Karpas-422 (cell line): ENCODE results near the gene ANGEL1. TPM values are rescaled to one million over a fixed set of nuclear protein-coding genes. Genes with fewer than 3 reads are reported as not detected.

Source experiments
- DNase-seq: peaks from one replicate; pipeline ENCODE4 v3.0.0-alpha.2; 2015
- H2AFZ ChIP-seq: fragments of 200-600 bp; sonication (generic); 2 replicates; pipeline ENCODE4 v1.6.1; 2014; ENCODE audit warnings: antibody characterized with exemption, low read length, mixed read lengths
- H3K27ac ChIP-seq: fragments of 200-600 bp; sonication (generic); 2 replicates; pipeline ENCODE4 v1.5.1; 2014; ENCODE audit warnings: mild to moderate bottlenecking, low read length, moderate library complexity
- H3K27me3 ChIP-seq: fragments of 200-600 bp; sonication (generic); 2 replicates; pipeline ENCODE4 v1.6.1; 2014; ENCODE audit warnings: low read length, mixed read lengths
- H3K36me3 ChIP-seq: fragments of 200-600 bp; sonication (generic); 2 replicates; pipeline ENCODE4 v1.6.1; 2014; ENCODE audit warnings: low read length, mixed read lengths; ENCODE audit not compliant: insufficient read depth
- H3K4me1 ChIP-seq: fragments of 200-600 bp; sonication (generic); 2 replicates; pipeline ENCODE4 v1.6.1; 2014; ENCODE audit warnings: mild to moderate bottlenecking, low read length, mixed read lengths
- H3K4me2 ChIP-seq: fragments of 200-600 bp; sonication (generic); 2 replicates; pipeline ENCODE4 v1.6.1; 2014; ENCODE audit warnings: low read length, low read depth, mild to moderate bottlenecking; ENCODE audit not compliant: poor library complexity, severe bottlenecking
- H3K4me3 ChIP-seq: fragments of 200-600 bp; sonication (generic); 2 replicates; pipeline ENCODE4 v1.5.1; 2014; ENCODE audit warnings: mild to moderate bottlenecking, antibody characterized with exemption, low read length, mixed read lengths
- H3K79me2 ChIP-seq: fragments of 200-600 bp; sonication (generic); 2 replicates; pipeline ENCODE4 v1.6.1; 2014; ENCODE audit warnings: mild to moderate bottlenecking, low read length, mixed read lengths
- H3K9ac ChIP-seq: fragments of 200-600 bp; sonication (generic); 2 replicates; pipeline ENCODE4 v1.6.0; 2014; ENCODE audit warnings: low read length
- H3K9me2 ChIP-seq: fragments of 200-600 bp; sonication (generic), shearing (Covaris generic); replicated peaks from 2 replicates; pipeline ENCODE4 v1.6.0; 2014; ENCODE audit warnings: mild to moderate bottlenecking, low read length, moderate library complexity; ENCODE audit not compliant: insufficient read depth
- H3K9me3 ChIP-seq: fragments of 300-700, 200-600 bp; sonication (generic); 2 replicates; pipeline ENCODE4 v1.6.1; 2014; ENCODE audit warnings: low read length, mixed read lengths
- H4K20me1 ChIP-seq: fragments of 200-600 bp; sonication (generic); 2 replicates; pipeline ENCODE4 v1.6.1; 2014; ENCODE audit warnings: mild to moderate bottlenecking, antibody characterized with exemption, low read length, low read depth; ENCODE audit not compliant: insufficient read depth
- total RNA-seq: library from RNA; depleted of rRNA; stranded (reverse); fragments of >200 nt; shearing (Covaris generic); gene quantifications from 2 replicates; pipeline ENCODE4 v1.2.3, GENCODE V29; 2014; ENCODE audit warnings: low replicate concordance

ANGEL1 gene
- total RNA-seq, 1 experiment from 2014 or later = 29.4 TPM

DNA sequence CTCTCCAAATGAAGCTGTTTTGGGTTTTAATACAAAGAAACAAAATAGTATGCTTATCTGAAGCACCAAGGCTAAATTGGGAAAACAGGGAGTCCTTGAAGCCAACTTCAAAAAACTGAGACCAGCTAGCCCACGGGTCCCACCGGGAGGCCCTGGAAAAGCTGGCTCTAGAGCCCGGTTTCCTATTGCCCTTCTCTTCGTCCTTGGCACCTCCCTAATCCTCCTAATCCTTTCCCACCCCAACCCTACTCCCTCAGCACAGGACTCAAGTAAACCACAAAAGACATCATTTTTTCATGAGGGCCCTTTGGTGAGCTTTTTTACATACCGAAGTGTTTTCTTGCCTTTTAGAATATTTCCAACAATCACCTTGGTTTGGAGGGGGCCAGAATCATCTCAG lies 24.8 kb upstream of the ANGEL1 start:
- no peak for DNase-seq
- Histone ChIP-seq H3K27me3 (no peaks in the 10 kb centered on the region), H4K20me1 (no peaks in the 10 kb centered on the region)

DNA sequence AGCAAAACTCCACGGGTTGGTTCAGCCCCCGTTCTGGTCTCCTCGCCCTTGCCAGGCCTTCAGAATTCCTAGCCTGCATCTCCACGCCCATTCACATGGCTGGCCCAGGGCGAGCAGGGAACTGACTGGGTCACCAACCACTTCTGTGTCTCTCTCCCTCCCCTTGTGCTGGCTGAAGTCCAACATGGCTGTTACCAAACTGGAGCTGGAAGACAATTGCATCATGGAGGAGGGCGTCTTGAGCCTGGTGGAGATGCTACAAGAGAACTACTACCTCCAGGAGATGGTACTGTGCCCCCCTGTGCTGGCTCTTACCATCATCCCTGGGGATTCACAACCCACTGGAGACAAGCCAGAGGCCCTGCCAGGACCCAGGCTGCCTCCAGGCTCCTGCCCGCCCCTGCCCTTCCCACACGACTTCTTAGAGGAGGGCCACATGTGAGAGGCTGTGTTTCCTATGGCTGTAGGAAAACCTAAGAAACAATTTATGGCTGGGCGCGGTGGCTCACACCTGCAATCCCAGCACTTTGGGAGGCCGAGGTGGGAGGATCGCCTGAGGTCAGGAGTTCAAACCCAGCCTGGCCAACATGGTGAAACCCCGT lies 23.4 kb upstream of the ANGEL1 start:
- Histone ChIP-seq H3K27ac (no peak overlapping the region), H3K9ac (no peak overlapping the region), H3K4me3 (no peak overlapping the region), H4K20me1 (no peaks in the 10 kb centered on the region), H3K9me2 (no peaks in the 10 kb centered on the region), H3K27me3 (no peaks in the 10 kb centered on the region), H2AFZ (no peak overlapping the region), H3K79me2 (no peaks in the 10 kb centered on the region), H3K4me1 (no peaks in the 10 kb centered on the region), H3K4me2 (no peak overlapping the region), H3K36me3 (no peaks in the 10 kb centered on the region), H3K9me3 (no peaks in the 10 kb centered on the region)
- DNase-seq = no peak

More for the DNA sequence above, 24.8 kb upstream of the ANGEL1 start:
- Histone ChIP-seq H3K9ac (no peak overlapping the region), H3K36me3 (no peaks in the 10 kb centered on the region), H3K27ac (no peak overlapping the region), H3K79me2 (no peaks in the 10 kb centered on the region), H3K4me1 (no peaks in the 10 kb centered on the region), H2AFZ (no peak overlapping the region), H3K4me3 (no peak overlapping the region), H3K9me2 (no peaks in the 10 kb centered on the region), H3K4me2 (no peak overlapping the region), H3K9me3 (no peaks in the 10 kb centered on the region)

DNA sequence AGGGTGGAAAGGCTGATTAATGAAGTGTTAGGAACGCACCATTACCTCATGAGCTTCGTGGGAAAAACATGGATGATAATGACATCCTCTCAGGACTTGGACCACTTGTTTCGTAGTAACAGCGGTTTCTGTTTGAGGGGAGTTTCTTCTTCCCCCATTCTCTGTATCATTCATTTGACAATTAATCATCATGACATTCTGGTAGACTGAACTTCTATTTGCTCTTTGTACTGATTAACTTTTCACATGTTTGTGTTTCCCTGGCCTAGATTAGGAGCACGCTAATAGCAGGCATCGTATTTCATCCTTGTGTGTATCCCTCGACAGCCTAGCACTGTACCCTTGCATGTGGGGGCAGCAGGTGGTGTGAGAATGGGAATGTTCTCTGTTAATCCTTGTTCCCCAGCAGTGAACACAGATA lies 21.6 kb upstream of the ANGEL1 start:
- Histone ChIP-seq H3K27me3 (no peaks in the 10 kb centered on the region), H3K36me3 (no peaks in the 10 kb centered on the region), H4K20me1 (no peaks in the 10 kb centered on the region), H3K4me1 (no peaks in the 10 kb centered on the region), H3K79me2 (no peaks in the 10 kb centered on the region), H3K4me3 (no peak overlapping the region), H3K27ac (no peak overlapping the region), H3K9me2 (no peaks in the 10 kb centered on the region), H3K9me3 (no peaks in the 10 kb centered on the region), H3K9ac (no peak overlapping the region), H3K4me2 (no peak overlapping the region), H2AFZ (no peak overlapping the region)
- no peak for DNase-seq

DNA sequence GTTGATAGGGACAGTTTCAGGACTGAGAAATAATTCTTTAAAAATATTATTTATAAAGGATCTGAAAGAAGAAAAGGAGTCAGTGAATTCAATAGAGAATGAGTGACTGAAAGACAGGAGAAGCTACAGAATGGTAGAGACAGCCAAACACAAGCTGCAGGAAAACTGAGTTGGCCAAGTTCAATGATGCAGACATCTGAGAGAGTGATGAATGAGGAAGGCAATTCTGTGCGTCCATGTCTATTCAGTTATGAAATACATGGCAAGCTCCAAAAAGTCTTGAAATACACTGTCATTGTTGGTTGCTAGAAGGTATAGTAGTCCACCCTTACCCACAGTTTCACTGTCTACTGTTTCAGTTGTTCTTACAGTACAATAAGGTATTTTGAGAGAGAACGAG lies 20.3 kb upstream of the ANGEL1 start:
- no peak overlapping the region for H3K27ac ChIP-seq

GRCh38 chr14:76832503-76832988 lies 19.9 kb upstream of the ANGEL1 start:
- Histone ChIP-seq H3K4me2 (no peak overlapping the region), H3K4me1 (no peaks in the 10 kb centered on the region), H3K9ac (no peak overlapping the region), H4K20me1 (no peaks in the 10 kb centered on the region), H3K36me3 (no peaks in the 10 kb centered on the region), H3K4me3 (no peak overlapping the region), H3K9me2 (no peaks in the 10 kb centered on the region), H2AFZ (no peak overlapping the region), H3K27ac (no peak overlapping the region), H3K27me3 (no peaks in the 10 kb centered on the region), H3K79me2 (no peaks in the 10 kb centered on the region), H3K9me3 (no peaks in the 10 kb centered on the region)
- no peak for DNase-seq

More for the DNA sequence above, 20.3 kb upstream of the ANGEL1 start:
- H3K79me2 ChIP-seq = no peaks in the 10 kb centered on the region
- DNase-seq = no peak
- H3K9me2 ChIP-seq = no peaks in the 10 kb centered on the region
- no peak overlapping the region for H3K9ac ChIP-seq
- no peaks in the 10 kb centered on the region for H3K27me3 ChIP-seq
- no peaks in the 10 kb centered on the region for H3K4me1 ChIP-seq
- H4K20me1 ChIP-seq = no peaks in the 10 kb centered on the region
- H3K9me3 ChIP-seq = no peaks in the 10 kb centered on the region
- H3K4me3 ChIP-seq = no peak overlapping the region
- H2AFZ ChIP-seq = no peak overlapping the region
- no peak overlapping the region for H3K4me2 ChIP-seq
- no peaks in the 10 kb centered on the region for H3K36me3 ChIP-seq

GRCh38 chr14:76830556-76830955 lies 17.9 kb upstream of the ANGEL1 start:
- no peak overlapping the region for H3K4me2 ChIP-seq
- H3K4me3 ChIP-seq = no peak overlapping the region
- no peak overlapping the region for H3K9ac ChIP-seq
- H4K20me1 ChIP-seq = no peaks in the 10 kb centered on the region
- H3K27me3 ChIP-seq = no peaks in the 10 kb centered on the region
- no peaks in the 10 kb centered on the region for H3K4me1 ChIP-seq
- H3K9me3 ChIP-seq = no peaks in the 10 kb centered on the region
- H3K9me2 ChIP-seq = no peaks in the 10 kb centered on the region
- no peak for DNase-seq
- H2AFZ ChIP-seq = no peak overlapping the region
- no peak overlapping the region for H3K27ac ChIP-seq
- no peaks in the 10 kb centered on the region for H3K79me2 ChIP-seq
- no peaks in the 10 kb centered on the region for H3K36me3 ChIP-seq

DNA sequence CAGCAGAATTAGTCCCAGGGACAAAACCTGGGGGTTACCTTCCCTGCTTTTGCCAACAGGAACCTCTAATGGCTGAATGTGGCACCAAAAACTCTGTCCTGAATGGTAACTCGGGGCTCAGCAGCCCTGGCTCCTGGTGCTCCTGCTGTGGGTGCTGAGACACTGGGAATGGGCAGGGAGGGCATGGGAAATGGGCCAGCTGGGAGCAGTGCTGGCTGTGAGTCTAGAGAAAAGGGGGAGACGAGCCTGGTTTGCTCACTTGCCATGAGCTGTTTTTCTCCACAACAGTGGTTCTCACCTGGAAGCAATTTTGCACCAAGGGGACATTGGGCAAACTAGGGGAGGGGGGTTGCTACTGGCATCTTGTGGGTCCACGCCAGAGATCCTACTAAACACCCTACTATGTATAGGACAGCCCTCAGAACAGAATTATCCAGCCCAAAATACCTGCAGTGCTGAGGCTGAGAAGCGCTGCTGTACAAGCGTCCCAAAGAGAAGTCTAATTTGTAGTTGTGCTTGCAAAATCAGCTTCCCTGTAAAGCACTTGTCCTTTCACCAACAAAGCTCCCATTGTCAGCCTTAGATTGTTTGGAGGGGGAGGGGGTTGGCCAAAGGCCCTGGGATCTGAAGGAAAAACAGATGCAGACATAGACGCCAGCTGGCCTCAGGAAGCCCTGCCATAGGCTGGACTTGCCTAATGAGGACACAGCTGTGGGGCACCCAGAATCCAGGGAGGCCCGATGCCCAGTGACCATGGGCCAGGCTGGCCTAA lies 17.2 kb upstream of the ANGEL1 start:
- Histone ChIP-seq H3K27me3 (no peaks in the 10 kb centered on the region), H3K4me2 (no peak overlapping the region), H3K4me1 (no peaks in the 10 kb centered on the region), H3K9me3 (no peaks in the 10 kb centered on the region), H3K36me3 (no peaks in the 10 kb centered on the region), H3K9ac (no peak overlapping the region), H3K9me2 (no peaks in the 10 kb centered on the region), H2AFZ (no peak overlapping the region), H4K20me1 (no peaks in the 10 kb centered on the region), H3K4me3 (no peak overlapping the region), H3K79me2 (no peaks in the 10 kb centered on the region), H3K27ac (no peak overlapping the region)
- no peak for DNase-seq

GRCh38 chr14:76829013-76829365 lies 16.3 kb upstream of the ANGEL1 start:
- H3K9ac ChIP-seq = no peak overlapping the region
- no peak overlapping the region for H2AFZ ChIP-seq
- no peak overlapping the region for H3K4me2 ChIP-seq
- no peak overlapping the region for H3K4me3 ChIP-seq
- H3K27me3 ChIP-seq = no peaks in the 10 kb centered on the region
- H4K20me1 ChIP-seq = no peaks in the 10 kb centered on the region
- no peaks in the 10 kb centered on the region for H3K9me2 ChIP-seq
- H3K79me2 ChIP-seq = no peaks in the 10 kb centered on the region
- DNase-seq = no peak
- H3K36me3 ChIP-seq = no peaks in the 10 kb centered on the region
- H3K27ac ChIP-seq = no peak overlapping the region
- no peaks in the 10 kb centered on the region for H3K4me1 ChIP-seq
- H3K9me3 ChIP-seq = no peaks in the 10 kb centered on the region
